Vagina (tissue), 2 donors: ENCODE measurements around the gene AKAP5. TPM values are rescaled to one million over a fixed set of nuclear protein-coding genes. Genes with fewer than 3 reads are reported as not detected.
A peak's percentile ranks its signal among the peaks of the same experiment; 100 is the strongest.

Source experiments
- DNase-seq, 2 donors: peaks; one replicate each; pipeline ENCODE4 v3.0.0-alpha.2; 2017; ENCODE audit errors: extremely low spot score in 2 of 2
- H3K27ac ChIP-seq: fragments of 200-600 bp; sonication (generic); one replicate; pipeline ENCODE4 v1.5.1; 2019
- H3K27me3 ChIP-seq: fragments of 200-600 bp; sonication (generic); one replicate; pipeline ENCODE4 v1.5.1; 2019
- H3K36me3 ChIP-seq, 2 donors: fragments of 200-600 bp; sonication (generic); one replicate each; pipeline ENCODE4 v1.5.1; 2017 to 2019
- H3K4me1 ChIP-seq: fragments of 200-600 bp; sonication (generic); one replicate; pipeline ENCODE4 v1.5.1; 2019
- H3K4me3 ChIP-seq, 2 donors: fragments of 200-600 bp; sonication (generic); 1 replicate in 1 of 2; 2 replicates in 1 of 2; pipeline ENCODE4 v1.5.1; 2016 to 2019
- H3K9me3 ChIP-seq: fragments of 200-600 bp; sonication (generic); one replicate; pipeline ENCODE4 v1.5.1; 2019
- POLR2A ChIP-seq, 2 donors: fragments of 450-650 bp; IDR thresholded peaks; one replicate each; pipeline ENCODE4 v1.6.1; 2017; ENCODE audit warnings: antibody characterized with exemption in 2 of 2, mild to moderate bottlenecking in 2 of 2, moderate library complexity in 2 of 2
- POLR2AphosphoS5 ChIP-seq, 2 donors: sonication (generic); formaldehyde crosslinking; IDR thresholded peaks; one replicate each; pipeline ENCODE4 v1.9.0; 2017; ENCODE audit warnings: antibody characterized with exemption in 2 of 2, mild to moderate bottlenecking in 2 of 2, low read depth in 1 of 2; ENCODE audit not compliant: insufficient read depth in 1 of 2
- intact Hi-C: fragments of 100-400 bp; cut with DNase I; formaldehyde crosslinking; loops from one replicate; pipeline ENCODE4 v1.15.1; 2023
- total RNA-seq: library from RNA; depleted of rRNA; stranded (reverse); fragments of >200 nt; gene quantifications from one replicate; pipeline ENCODE4 v1.2.3, GENCODE V29; 2016
- TF ChIP-seq, protein P1 (sequence below), 3 experiments: fragments of 450-650 bp in 2 of 3; fragments of 200-600 bp in 1 of 3; sonication (generic) in 1 of 3; IDR thresholded peaks; one replicate each; pipeline ENCODE4 v1.5.1; 2017 to 2019; ENCODE audit warnings: antibody characterized with exemption in 3 of 3, mild to moderate bottlenecking in 2 of 3, moderate library complexity in 2 of 3

AKAP5 gene
- total RNA-seq, 1 donor from 2014 or later, result 0.49 TPM

DNA sequence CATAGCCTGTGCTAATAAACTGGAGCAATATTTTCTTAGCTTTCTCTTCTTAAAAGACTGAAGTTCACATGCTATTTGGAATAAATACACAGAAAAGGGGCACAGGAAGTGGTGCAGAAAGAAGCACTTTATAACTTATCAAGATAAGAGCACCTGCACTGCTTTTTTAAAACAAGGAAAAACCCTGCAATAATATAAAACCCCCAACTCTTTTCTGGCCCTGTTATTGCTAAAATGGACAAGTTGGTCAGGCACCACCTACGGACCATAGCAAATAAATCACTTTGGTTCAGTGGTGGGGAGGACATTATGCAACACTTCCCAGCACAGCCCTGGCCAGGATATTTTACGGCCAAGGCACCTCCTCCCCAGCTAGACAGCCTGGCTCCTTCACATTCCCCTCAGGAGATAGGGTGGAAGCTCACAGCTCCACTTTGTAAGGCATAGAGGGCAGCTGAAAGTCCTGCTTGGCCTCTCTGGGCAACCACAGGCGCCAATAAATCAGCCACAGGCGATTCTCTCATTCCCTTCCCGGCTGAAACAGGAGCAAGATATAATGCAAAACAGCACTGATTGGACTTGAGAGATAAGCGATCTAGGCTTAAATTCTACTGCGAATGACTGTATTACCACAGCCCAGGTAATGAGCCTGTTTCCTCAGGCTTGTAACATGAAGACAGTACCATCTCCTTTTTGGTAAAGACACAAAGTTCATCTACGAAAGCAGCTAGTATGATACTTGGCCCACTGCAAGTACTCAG, 36.3 kb downstream of the AKAP5 start:
- intact Hi-C loops, result no loop called here
- peak overlapping the region; percentile 94 for H3K27ac ChIP-seq
- H3K4me1 ChIP-seq, result peaks cover 46% of the 10 kb centered on the region
- no peak for TF ChIP-seq POLR2A (IDR thresholded peaks at IDR 0.05)
- TF ChIP-seq, protein P1, sequence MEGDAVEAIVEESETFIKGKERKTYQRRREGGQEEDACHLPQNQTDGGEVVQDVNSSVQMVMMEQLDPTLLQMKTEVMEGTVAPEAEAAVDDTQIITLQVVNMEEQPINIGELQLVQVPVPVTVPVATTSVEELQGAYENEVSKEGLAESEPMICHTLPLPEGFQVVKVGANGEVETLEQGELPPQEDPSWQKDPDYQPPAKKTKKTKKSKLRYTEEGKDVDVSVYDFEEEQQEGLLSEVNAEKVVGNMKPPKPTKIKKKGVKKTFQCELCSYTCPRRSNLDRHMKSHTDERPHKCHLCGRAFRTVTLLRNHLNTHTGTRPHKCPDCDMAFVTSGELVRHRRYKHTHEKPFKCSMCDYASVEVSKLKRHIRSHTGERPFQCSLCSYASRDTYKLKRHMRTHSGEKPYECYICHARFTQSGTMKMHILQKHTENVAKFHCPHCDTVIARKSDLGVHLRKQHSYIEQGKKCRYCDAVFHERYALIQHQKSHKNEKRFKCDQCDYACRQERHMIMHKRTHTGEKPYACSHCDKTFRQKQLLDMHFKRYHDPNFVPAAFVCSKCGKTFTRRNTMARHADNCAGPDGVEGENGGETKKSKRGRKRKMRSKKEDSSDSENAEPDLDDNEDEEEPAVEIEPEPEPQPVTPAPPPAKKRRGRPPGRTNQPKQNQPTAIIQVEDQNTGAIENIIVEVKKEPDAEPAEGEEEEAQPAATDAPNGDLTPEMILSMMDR (IDR thresholded peaks at IDR 0.05), result no peak
- TF ChIP-seq POLR2AphosphoS5 (IDR thresholded peaks at IDR 0.05; ENCODE audit: insufficient read depth in 1 of 2, low read depth in 1 of 2), result peak; percentile 64 to 66
- H3K27me3 ChIP-seq, result no peaks in the 10 kb centered on the region
- no peaks in the 10 kb centered on the region for H3K36me3 ChIP-seq
- H3K9me3 ChIP-seq, result no peaks in the 10 kb centered on the region
- peak overlapping the region; percentile 68 to 90 for H3K4me3 ChIP-seq
- DNase-seq, result peak in 1 of 2 donors; percentile 93

DNA sequence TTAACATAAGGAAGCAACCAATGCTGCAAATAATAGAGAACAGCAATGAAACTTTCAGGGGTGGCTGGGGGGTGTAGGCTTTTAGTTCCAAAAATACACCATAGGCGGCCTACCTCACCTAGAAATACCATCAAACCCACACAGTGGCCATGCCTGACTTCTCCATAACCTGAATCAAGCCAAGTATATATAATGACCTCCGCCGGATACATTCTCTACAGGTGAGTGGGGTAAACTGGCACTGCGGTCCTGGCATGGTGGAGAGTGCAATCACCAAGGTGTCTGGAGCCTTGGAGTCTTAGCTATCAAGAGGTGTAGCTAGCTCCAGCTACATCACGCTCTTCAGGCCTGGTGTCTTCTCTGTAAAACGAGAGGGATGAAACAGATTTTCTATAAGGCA, 37.2 kb downstream of the AKAP5 start:
- intact Hi-C loops, result no loop called here
- DNase-seq, result no peak
- TF ChIP-seq, protein P1 (IDR thresholded peaks at IDR 0.05), result no peak
- no peak for TF ChIP-seq POLR2A (IDR thresholded peaks at IDR 0.05)
- TF ChIP-seq POLR2AphosphoS5 (IDR thresholded peaks at IDR 0.05; ENCODE audit: insufficient read depth in 1 of 2, low read depth in 1 of 2), result no peak
- H3K27ac ChIP-seq, result peak overlapping the region; percentile 94
- no peaks in the 10 kb centered on the region for H3K27me3 ChIP-seq
- peak overlapping the region; percentile 68 to 90 for H3K4me3 ChIP-seq
- H3K4me1 ChIP-seq, result peaks cover 55% of the 10 kb centered on the region
- H3K9me3 ChIP-seq, result no peaks in the 10 kb centered on the region
- H3K36me3 ChIP-seq, result no peaks in the 10 kb centered on the region

GRCh38 chr14:64502887-64503433, 37.7 kb downstream of the AKAP5 start:
- DNase-seq, result no peak
- intact Hi-C loops, result no loop called here
- Histone ChIP-seq H3K9me3 (no peaks in the 10 kb centered on the region), H3K4me3 (peak overlapping the region; percentile 68 to 90), H3K36me3 (no peaks in the 10 kb centered on the region), H3K4me1 (peaks cover 60% of the 10 kb centered on the region), H3K27me3 (no peaks in the 10 kb centered on the region), H3K27ac (peak overlapping the region; percentile 94)
- TF ChIP-seq POLR2AphosphoS5 (IDR thresholded peaks at IDR 0.05; ENCODE audit: insufficient read depth in 1 of 2, low read depth in 1 of 2) (no peak), POLR2A (IDR thresholded peaks at IDR 0.05) (no peak)
- TF ChIP-seq, protein P1 (IDR thresholded peaks at IDR 0.05), result no peak

DNA sequence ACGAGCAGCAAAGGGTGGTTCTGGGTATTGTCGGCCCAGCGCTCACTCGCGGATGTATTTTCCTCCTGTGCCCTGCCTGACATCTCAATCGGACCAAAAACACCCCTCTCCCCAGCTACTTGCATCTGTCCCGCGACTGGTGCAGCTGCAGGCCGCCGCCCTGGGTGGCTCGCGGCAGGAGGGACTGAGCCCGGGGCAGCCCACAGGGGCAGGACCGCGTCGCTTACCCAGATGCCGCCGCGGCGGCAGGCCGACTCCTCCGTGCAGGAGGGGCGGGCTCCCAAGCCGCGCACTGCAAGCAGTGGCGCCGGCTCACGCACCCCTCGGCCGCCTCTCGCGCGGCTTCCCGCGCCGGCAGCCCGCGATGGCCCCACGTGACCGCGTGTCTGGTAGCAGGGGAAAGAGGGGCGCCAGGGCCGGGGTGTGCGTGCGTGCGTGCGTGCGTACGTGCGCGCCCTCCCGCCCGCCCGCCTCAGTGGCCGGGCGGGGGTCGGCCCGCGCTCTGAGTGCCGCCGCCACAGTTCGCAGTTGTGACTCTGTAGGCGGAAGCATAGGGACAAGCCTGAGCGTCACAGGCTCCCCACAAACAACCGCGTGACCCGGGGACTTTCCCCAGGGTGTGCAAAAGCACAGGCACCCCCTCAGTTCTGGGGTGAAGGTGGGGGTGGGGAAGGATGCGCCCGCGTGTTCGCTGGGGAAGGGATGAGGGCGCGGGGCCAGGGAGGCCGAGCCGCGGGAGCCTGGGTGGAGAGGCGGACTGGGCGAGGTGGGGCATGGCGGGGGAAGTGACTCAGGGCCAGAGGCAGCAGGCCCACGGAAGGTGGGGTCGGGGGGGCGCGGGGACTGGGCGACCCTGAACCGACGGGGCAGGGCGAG, 38.4 kb downstream of the AKAP5 start, which contains the start of gene ZBTB25:
TSS of gene ZBTB25 (minus strand) at position 405 of the 876 bp plus-strand sequence. CDS start 13,305 bp downstream, outside the sequence.
- intact Hi-C loops, result no loop called here
- no peaks in the 10 kb centered on the region for H3K9me3 ChIP-seq
- H3K36me3 ChIP-seq, result no peaks in the 10 kb centered on the region
- H3K4me1 ChIP-seq, result peaks cover 67% of the 10 kb centered on the region
- peak in 1 of 2 donors; percentile 95 for DNase-seq
- no peaks in the 10 kb centered on the region for H3K27me3 ChIP-seq
- peak within 1 kb of the TSS; percentile 94 for H3K27ac ChIP-seq
- TF ChIP-seq, protein P1 (IDR thresholded peaks at IDR 0.05), result no peak
- peak in 1 of 2 donors; percentile 58 for TF ChIP-seq POLR2A (IDR thresholded peaks at IDR 0.05)
- peak; percentile 17 to 83 for TF ChIP-seq POLR2AphosphoS5 (IDR thresholded peaks at IDR 0.05; ENCODE audit: insufficient read depth in 1 of 2, low read depth in 1 of 2)
- peak within 1 kb of the TSS; percentile 68 to 90 for H3K4me3 ChIP-seq
